Measurements from ENCODE around the gene KRTAP17-1.
"Not testable (repeated sequence)": the region's sequence is repeated elsewhere in the genome, so short reads cannot be mapped to it uniquely, and the experiment has no call there.

Gene KRTAP17-1

GRCh38 chr17:41275648-41276190 lies 39.8 kb downstream of the KRTAP17-1 start, which contains the start of gene KRTAP9-7:
KRTAP9-7 (plus strand) TSS chr17:41275698; CDS start chr17:41275698, 0 bp downstream.
- H3K27ac ChIP-seq (ENCODE audit: extremely low read depth, low read depth, low read length); POLR2A ChIA-PET; H3K4me3 ChIP-seq (ENCODE audit: low read depth, low read length); H3K9me3 ChIP-seq (ENCODE audit: control insufficient read depth, insufficient read depth, low read depth, low read length); CTCF ChIA-PET; H3K4me1 ChIP-seq (ENCODE audit: control insufficient read depth, insufficient read depth, low read length); H3K36me3 ChIP-seq (ENCODE audit: control insufficient read depth in 2 of 2, insufficient read depth in 1 of 2, low read length in 2 of 2): not testable (repeated sequence)
- TF ChIP-seq ZIC2 (tag by site-specific recombination; IDR thresholded peaks at IDR 0.05) = peak; percentile 31
- TF ChIP-seq SCRT2 (tag by site-specific recombination; IDR thresholded peaks at IDR 0.05) = 0 out of 2 replicates have a peak, but pooled peaks have one; percentile 20
- peak; percentile 57 for TF ChIP-seq SCRT1 (tag by site-specific recombination; IDR thresholded peaks at IDR 0.05; ENCODE audit: borderline replicate concordance)

- Histone ChIP-seq H3K36me3 (ENCODE audit: control insufficient read depth in 2 of 2, insufficient read depth in 1 of 2, low read length in 2 of 2) (no peaks in the 10 kb centered on the region), H3K4me3 (ENCODE audit: low read depth, low read length) (no peak overlapping the region), H3K9me3 (ENCODE audit: control insufficient read depth, insufficient read depth, low read depth, low read length) (no peaks in the 10 kb centered on the region), H3K4me1 (ENCODE audit: control insufficient read depth, insufficient read depth, low read length) (no peaks in the 10 kb centered on the region), H3K27ac (ENCODE audit: extremely low read depth, low read depth, low read length) (no peak overlapping the region)
- POLR2A ChIA-PET = no interaction called here
- no peak for TF ChIP-seq GFI1B (tag by site-specific recombination; IDR thresholded peaks at IDR 0.05)
- no peak for TF ChIP-seq ZNF248 (tag by site-specific recombination; IDR thresholded peaks at IDR 0.05)
- no peak for TF ChIP-seq PATZ1 (tag by site-specific recombination; IDR thresholded peaks at IDR 0.05)
- TF ChIP-seq ZNF19 (tag by site-specific recombination; IDR thresholded peaks at IDR 0.05; ENCODE audit: low read depth) = no peak
- TF ChIP-seq FEZF1 (tag by site-specific recombination; IDR thresholded peaks at IDR 0.05) = no peak
- TF ChIP-seq ZBTB17 (tag by site-specific recombination; IDR thresholded peaks at IDR 0.05) = no peak
- TF ChIP-seq PRDM6 (tag by site-specific recombination; IDR thresholded peaks at IDR 0.05) = no peak
- TF ChIP-seq ZNF16 (tag by site-specific recombination; IDR thresholded peaks at IDR 0.05; ENCODE audit: low read depth) = no peak
- CTCF ChIA-PET = no interaction called here
Observed at GRCh38 chr17:41271858-41272257, 43.7 kb downstream of the KRTAP17-1 start.

- H3K27ac ChIP-seq (ENCODE audit: extremely low read depth, low read depth, low read length); H3K36me3 ChIP-seq (ENCODE audit: control insufficient read depth in 2 of 2, insufficient read depth in 1 of 2, low read length in 2 of 2); H3K4me1 ChIP-seq (ENCODE audit: control insufficient read depth, insufficient read depth, low read length); H3K9me3 ChIP-seq (ENCODE audit: control insufficient read depth, insufficient read depth, low read depth, low read length); H3K4me3 ChIP-seq (ENCODE audit: low read depth, low read length); POLR2A ChIA-PET; CTCF ChIA-PET: not testable (repeated sequence)
- peak; percentile 51 for TF ChIP-seq SCRT2 (tag by site-specific recombination; IDR thresholded peaks at IDR 0.05)
- TF ChIP-seq ZIC2 (tag by site-specific recombination; IDR thresholded peaks at IDR 0.05) = peak; percentile 68
- TF ChIP-seq SCRT1 (tag by site-specific recombination; IDR thresholded peaks at IDR 0.05; ENCODE audit: borderline replicate concordance) = peak; percentile 76; the same call in 1 of the 2 replicates
Observed at GRCh38 chr17:41271323-41271722, 44.2 kb downstream of the KRTAP17-1 start.

GRCh38 chr17:41267711-41268110 lies 47.8 kb downstream of the KRTAP17-1 start:
- H3K36me3 ChIP-seq (ENCODE audit: control insufficient read depth in 2 of 2, insufficient read depth in 1 of 2, low read length in 2 of 2) = no peaks in the 10 kb centered on the region
- no peak overlapping the region for H3K4me3 ChIP-seq (ENCODE audit: low read depth, low read length)
- H3K27ac ChIP-seq (ENCODE audit: extremely low read depth, low read depth, low read length) = no peak overlapping the region
- POLR2A ChIA-PET = no interaction called here
- no peaks in the 10 kb centered on the region for H3K4me1 ChIP-seq (ENCODE audit: control insufficient read depth, insufficient read depth, low read length)
- CTCF ChIA-PET = interaction anchor here (0.6 to 0.8 kb wide), 2 partner anchors 9 to 305 kb away, joined by 3 read pairs; no protein-coding TSS in a partner anchor
- no peaks in the 10 kb centered on the region for H3K9me3 ChIP-seq (ENCODE audit: control insufficient read depth, insufficient read depth, low read depth, low read length)
- no peak for TF ChIP-seq ZNF623 (tag by site-specific recombination; IDR thresholded peaks at IDR 0.05)
- TF ChIP-seq ZNF747 (tag by site-specific recombination; IDR thresholded peaks at IDR 0.05) = no peak
- no peak for TF ChIP-seq ZNF654 (tag by site-specific recombination; IDR thresholded peaks at IDR 0.05; ENCODE audit: low read depth)
- no peak for TF ChIP-seq INSM2 (tag by site-specific recombination; IDR thresholded peaks at IDR 0.05)
- TF ChIP-seq ZNF223 (tag by site-specific recombination; IDR thresholded peaks at IDR 0.05) = no peak
- TF ChIP-seq GLI2 (tag by site-specific recombination; IDR thresholded peaks at IDR 0.05; ENCODE audit: borderline replicate concordance, low read depth) = no peak
- no peak for TF ChIP-seq FEZF1 (tag by site-specific recombination; IDR thresholded peaks at IDR 0.05)
- TF ChIP-seq ZNF624 (tag by site-specific recombination; IDR thresholded peaks at IDR 0.05) = no peak
- no peak for TF ChIP-seq ZSCAN23 (tag by site-specific recombination; IDR thresholded peaks at IDR 0.05)
- TF ChIP-seq ZNF704 (tag by site-specific recombination; IDR thresholded peaks at IDR 0.05) = no peak
- TF ChIP-seq WT1 (tag by site-specific recombination; IDR thresholded peaks at IDR 0.05) = no peak
- no peak for TF ChIP-seq ZIC2 (tag by site-specific recombination; IDR thresholded peaks at IDR 0.05)

Measured in HEK293 (cell line).